GM21825 (cell line): ENCODE data around the gene UBE2E2.

Experiments
- ATAC-seq: cut with Tn5 transposase; IDR thresholded peaks from one replicate; pipeline ENCODE4 v1.9.1; 2021; ENCODE audit warnings: mild to moderate bottlenecking, moderate library complexity; ENCODE audit not compliant: unreplicated experiment

UBE2E2 gene

DNA sequence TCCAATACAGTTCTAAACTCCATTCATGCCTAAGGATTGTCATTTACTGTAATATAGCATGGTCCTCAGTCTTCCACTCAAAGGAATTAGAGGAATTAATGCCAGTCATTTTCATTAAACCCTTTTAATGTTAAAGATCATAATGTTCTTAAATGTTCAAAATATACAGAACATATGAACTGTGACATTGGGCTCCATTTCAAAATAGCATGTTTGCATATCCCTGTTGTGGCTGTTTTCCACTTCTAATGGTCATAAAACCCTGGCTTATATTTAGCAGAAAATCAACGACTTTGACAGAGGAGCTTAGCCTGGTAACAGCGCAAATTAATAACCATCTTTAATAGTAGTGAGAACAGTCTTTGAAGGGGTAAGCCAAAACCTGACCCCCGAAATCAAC, 260.7 kb downstream of the UBE2E2 start:
- no peak for ATAC-seq

DNA sequence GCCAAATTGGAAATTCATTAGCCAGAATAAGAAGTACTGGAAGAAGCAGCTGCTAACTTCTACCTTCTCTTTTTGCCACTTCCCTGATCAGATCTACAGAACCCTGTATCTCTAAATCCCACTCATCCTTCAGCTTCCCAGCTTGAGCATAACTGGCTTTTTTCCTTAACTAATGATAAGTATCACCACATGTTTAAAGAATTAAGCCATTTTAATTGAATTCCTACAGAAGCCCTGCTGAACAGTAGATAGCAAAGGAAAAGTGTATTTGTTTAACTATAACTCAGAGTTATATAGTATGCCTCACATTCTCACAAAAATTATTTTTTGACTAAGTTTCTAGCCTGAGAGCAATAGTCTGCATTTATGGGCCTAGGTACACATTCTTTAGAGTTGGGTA, 262.4 kb downstream of the UBE2E2 start:
- ATAC-seq = no peak

GRCh38 chr3:23468203-23468602, 265.1 kb downstream of the UBE2E2 start:
- no peak for ATAC-seq

DNA sequence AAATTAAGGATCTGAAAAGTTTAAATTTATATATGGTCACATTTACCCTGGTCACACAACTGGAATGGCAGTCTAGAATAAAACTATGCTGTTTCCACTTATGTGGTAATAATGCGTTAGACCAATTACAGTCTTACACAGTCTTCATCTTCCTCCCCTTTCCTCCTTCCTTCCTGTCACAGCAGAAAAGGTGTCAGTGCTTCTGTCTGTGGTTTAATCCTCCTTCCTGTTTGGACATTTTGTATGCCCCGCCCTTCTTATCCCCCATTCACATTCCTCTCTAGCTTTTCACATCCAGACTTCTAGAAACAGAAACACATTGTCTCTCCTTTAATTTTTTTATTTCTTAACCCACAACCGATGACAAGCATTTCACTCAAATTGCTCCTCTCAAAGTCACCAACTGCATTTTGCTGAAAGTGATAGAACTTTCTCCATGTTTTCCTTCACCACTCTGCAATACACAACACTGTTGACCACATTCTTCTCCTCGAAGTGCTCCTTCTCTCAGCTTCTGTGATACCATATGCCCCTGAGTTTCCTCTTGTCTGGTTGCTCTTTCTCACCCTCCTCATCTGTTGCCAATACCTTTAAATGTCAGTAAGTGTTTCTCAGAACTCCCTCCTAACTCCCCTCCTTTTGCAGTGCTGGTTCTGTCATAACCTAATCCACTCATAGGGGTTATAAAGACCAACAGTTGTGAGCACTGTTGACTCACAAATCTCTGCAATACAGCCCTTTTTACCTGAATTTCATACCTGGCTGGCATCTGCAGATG, 271.6 kb downstream of the UBE2E2 start:
- no peak for ATAC-seq

- no peak for ATAC-seq
Observed at GRCh38 chr3:23475446-23475845, 272.3 kb downstream of the UBE2E2 start.

GRCh38 chr3:23479026-23479425, 275.9 kb downstream of the UBE2E2 start:
- no peak for ATAC-seq

DNA sequence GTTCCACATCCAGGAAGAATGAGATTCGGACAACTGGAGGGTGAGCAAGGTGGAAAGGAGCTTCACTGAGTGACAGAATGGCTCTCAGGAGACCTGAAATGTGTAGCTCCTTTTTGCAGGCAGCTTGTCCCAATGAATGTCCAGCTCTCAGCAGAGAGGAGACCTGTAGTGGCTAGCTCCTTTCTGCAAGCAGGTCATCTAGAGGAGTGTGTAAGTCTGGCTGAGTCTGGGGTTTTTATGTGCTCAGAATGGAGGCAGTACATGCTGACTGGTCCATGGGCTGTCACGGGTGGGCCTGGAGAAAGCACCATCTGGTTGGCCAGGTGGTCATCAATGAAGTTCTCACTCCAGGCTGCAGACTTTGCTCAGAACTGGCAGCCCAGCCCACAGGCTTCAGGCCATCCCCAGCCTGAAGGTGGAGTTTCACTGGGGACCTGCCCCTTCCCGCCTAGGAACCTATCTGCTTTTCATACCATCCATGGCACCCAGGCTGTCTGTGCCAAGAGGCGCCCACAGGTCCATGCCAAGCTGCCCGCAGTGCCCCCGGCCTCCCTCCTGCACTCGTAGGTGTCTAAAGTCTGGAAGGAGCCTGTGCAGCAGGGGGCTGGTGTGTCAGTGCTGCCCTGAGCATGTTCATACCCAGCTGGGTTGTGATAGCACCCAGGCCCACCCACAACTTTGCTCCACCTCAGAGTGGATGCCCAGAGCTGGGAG, 276.6 kb downstream of the UBE2E2 start:
- no peak for ATAC-seq

DNA sequence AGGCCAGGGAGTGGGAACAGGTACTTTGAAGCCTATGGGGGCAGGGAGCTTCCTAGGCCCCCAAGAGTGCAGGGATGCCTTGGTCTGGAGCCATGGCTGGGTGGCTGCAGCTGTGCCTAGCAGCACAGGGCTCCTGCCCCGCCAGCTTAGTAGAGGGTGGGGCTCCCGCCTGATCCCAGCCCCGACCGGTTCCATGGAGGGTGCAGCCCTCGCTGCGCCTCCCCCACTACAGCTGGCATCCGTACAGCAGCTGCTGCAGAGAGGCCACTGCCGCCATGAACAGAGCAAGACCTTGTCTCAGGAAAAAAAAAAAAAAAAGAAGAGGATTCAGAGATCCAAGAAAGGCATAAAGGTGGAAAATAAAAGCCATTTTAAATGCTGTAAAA, 277.2 kb downstream of the UBE2E2 start:
- no peak for ATAC-seq

GRCh38 chr3:23481011-23481615, 278.0 kb downstream of the UBE2E2 start:
- ATAC-seq = no peak

- no peak for ATAC-seq
Observed at GRCh38 chr3:23481616-23482278, 278.6 kb downstream of the UBE2E2 start.

DNA sequence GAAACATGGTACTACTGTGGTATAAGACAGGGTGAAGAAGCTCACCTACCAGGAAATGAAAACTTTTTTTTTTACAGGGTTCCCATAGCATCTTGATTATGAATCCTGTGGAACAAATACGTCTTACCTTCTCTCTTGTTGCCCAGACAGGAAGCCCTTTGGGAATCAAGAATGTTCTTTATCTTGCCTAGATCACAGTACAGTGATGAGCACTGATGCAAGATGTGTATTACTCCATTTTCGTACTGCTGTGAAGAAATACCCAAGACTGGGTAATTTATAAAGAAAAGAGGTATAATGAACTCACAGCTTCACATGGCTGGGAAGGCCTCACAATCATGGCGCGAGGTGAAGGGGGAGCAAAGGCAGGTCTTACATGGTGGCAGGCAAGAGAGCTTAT, 281.3 kb downstream of the UBE2E2 start:
- no peak for ATAC-seq

- no peak for ATAC-seq
Observed at GRCh38 chr3:23485922-23486321, 282.8 kb downstream of the UBE2E2 start.

DNA sequence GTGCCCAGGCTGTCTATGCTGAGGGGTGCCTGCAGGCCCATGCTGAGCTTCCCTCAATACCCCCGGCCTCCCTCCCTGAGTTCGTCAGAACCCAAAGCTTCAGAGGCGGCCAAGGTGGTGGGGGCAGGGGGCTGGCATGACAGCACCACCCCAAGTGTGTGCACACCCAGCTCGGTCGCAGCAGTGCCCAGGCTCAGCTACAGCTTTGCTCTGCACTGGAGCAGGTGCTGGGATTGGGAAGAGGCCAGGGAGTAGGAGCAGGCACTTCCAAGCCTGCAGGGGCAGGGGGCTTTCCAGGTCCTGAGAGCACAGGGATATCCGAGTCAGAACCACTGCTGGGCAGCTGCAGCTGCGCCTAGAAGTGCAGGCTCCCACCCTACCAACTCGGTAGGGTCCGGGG, 283.9 kb downstream of the UBE2E2 start:
- ATAC-seq = no peak

GRCh38 chr3:23488618-23489017, 285.5 kb downstream of the UBE2E2 start:
- no peak for ATAC-seq

DNA sequence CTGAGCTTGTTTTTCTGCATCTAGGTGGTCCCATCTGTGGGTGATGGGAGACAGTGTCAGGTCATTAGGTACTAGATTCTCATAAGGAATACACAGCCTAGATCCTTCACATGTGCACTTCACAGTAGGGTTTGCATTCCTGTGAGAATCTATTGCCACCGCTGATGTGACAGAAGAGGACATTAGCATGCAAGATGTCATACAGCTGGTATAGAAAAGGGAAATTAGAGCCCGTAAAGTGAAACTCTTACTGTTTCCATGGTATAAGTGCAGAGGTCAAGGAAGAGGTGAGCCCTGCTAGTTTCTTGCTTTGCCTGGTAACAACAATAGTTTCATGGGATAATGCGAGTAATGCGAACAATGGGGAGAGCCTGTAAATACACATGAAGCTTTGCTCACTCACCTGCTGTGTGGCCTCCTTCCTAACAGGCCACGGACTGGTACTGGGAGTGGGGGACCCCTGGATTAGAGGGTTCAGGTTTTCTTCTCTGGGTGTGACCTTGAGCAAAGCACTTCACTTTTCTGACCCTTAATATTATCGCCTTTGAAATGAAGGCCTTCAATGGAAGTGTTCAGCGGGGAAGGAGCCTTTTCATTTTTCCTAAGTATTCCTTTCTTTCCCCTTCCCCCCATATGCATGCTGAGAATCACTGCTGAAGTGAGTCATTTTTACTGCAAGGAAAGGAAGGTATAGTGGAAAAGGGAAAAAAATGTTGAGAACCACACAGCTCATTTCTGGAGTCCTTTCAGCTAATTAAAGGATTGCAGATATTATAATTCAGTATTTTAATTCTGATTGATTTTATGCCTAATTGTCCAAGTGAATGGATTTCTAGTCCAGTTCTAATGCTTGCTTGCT, 286.4 kb downstream of the UBE2E2 start:
- ATAC-seq = no peak

GRCh38 chr3:23490459-23490858, 287.3 kb downstream of the UBE2E2 start:
- ATAC-seq = no peak

- no peak for ATAC-seq
Observed at GRCh38 chr3:23492057-23492456, 288.9 kb downstream of the UBE2E2 start.

- no peak for ATAC-seq
Observed at GRCh38 chr3:23493889-23494288, 290.8 kb downstream of the UBE2E2 start.

DNA sequence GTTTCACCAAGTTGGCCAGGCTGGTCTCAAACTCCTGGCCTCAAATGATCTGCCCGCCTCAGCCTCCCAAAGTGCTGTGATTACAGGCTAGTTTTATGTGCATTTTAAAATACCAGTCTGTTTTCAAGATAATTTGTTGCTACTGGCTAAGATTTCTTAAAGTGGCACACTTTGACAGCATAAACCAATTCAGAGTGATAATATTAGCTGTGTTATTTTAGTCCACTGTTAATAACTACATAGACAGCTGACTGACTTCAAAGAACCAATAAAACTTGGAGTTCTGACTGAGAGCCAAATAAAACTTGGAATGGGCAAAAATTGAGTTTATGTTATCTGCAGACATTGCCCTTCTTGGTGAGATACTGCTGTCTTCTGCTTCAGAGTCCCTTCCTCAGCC, 291.8 kb downstream of the UBE2E2 start:
- ATAC-seq = no peak

GRCh38 chr3:23495507-23495906, 292.4 kb downstream of the UBE2E2 start:
- no peak for ATAC-seq

GRCh38 chr3:23496165-23496564, 293.0 kb downstream of the UBE2E2 start:
- peak; percentile 79 for ATAC-seq
